ENCODE data around the gene TMEM200A. TPM values are rescaled to one million over a fixed set of nuclear protein-coding genes. Genes with fewer than 3 reads are reported as not detected.

The TMEM200A gene
- total and polyA plus RNA-seq, 4 donors: 3.5 to 8.9 (median 6.4) TPM

DNA sequence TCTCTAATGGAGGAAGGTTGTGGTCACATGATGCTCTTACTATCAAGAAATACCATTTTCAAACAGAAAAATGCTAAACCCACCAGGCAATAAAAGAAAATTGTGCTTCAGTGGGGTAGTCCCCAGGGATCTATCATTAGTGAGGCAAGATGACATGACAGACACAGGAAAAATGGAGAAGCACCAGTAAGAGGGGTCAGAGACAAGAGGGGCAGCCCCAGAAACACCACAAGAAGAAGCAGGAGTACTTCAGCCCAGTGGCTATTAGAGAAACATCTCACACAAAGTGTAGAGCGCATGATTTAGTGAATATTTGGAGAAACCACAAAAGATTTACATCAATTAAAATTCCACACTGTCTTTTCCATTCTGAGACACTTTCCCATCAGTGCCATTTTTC is 10.2 kb upstream of the TMEM200A start:
- ATAC-seq (ENCODE audit: low FRiP score) (no peak), DNase-seq (no peak)
- intact Hi-C loops (cut with DNase I): no loop called here
- H3K9me3 ChIP-seq (ENCODE audit: control insufficient read depth, low read length): no peaks in the 10 kb centered on the region
- no peaks in the 10 kb centered on the region for H3K36me3 ChIP-seq (ENCODE audit: control insufficient read depth in 1 of 2, insufficient read depth in 2 of 2, low read length in 1 of 2)
- WGBS, 2 donors: 76 to 96% methylated on average over 1 of the region's 1 CpG
- H3K4me1 ChIP-seq (ENCODE audit: control insufficient read depth in 1 of 2, insufficient read depth in 2 of 2, low read length in 2 of 2): no peaks in the 10 kb centered on the region
- no peaks in the 10 kb centered on the region for H3K27me3 ChIP-seq (ENCODE audit: control insufficient read depth in 1 of 2, insufficient read depth in 2 of 2, low read length in 1 of 2)
- H3K27ac ChIP-seq (ENCODE audit: low read depth in 1 of 2, low read length in 2 of 2): no peak overlapping the region
- H3K4me3 ChIP-seq (ENCODE audit: low read length in 2 of 2): no peak overlapping the region

DNA sequence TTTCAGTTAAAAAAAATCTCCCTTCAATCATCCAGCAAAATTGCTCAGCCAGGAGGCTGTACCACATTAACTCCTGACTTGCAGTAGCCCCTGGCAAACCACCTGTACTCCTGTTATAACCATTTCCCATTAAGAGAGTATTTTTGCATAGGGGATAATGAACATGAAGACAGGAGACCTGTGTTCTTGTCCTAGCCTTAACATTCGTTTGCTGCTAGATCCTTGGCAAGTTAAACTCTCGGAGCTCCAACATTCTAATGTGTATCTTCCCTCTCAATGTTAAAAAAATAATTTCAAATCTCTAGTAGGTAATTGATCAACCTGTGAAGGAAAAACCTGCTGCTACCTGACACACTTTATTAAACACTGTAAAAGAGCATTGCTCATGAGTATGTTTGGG is 8.4 kb upstream of the TMEM200A start:
- H3K4me1 ChIP-seq (ENCODE audit: control insufficient read depth in 1 of 2, insufficient read depth in 2 of 2, low read length in 2 of 2): no peaks in the 10 kb centered on the region
- H3K27ac ChIP-seq (ENCODE audit: low read depth in 1 of 2, low read length in 2 of 2): no peak overlapping the region
- no peaks in the 10 kb centered on the region for H3K27me3 ChIP-seq (ENCODE audit: control insufficient read depth in 1 of 2, insufficient read depth in 2 of 2, low read length in 1 of 2)
- no peaks in the 10 kb centered on the region for H3K36me3 ChIP-seq (ENCODE audit: control insufficient read depth in 1 of 2, insufficient read depth in 2 of 2, low read length in 1 of 2)
- ATAC-seq (ENCODE audit: low FRiP score): no peak
- no peak for DNase-seq
- intact Hi-C loops (cut with DNase I): no loop called here
- H3K9me3 ChIP-seq (ENCODE audit: control insufficient read depth, low read length): no peaks in the 10 kb centered on the region
- 64 to 83% methylated on average over 2 of the region's 2 CpGs for WGBS, 2 donors
- no peak overlapping the region for H3K4me3 ChIP-seq (ENCODE audit: low read length in 2 of 2)

DNA sequence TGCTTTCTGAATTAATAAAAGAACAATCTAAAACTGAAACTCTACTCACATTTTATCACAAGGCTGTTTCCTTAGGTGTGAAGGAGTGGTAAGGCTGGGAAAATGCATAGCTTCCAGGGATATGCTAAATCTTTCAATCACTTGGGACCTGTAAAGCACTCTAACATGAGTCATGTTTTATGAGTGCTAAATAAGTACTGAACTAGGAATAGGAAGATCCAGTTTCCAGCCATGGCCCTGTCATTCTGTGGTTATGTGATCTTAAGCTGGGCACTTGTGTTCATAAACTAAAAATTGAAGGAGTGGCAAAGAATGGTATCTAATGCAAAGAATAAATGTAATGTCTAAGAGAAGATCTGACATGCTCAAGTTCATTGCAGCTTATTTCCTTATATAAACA is 6.1 kb upstream of the TMEM200A start:
- no peak overlapping the region for H3K27ac ChIP-seq (ENCODE audit: low read depth in 1 of 2, low read length in 2 of 2)
- H3K36me3 ChIP-seq (ENCODE audit: control insufficient read depth in 1 of 2, insufficient read depth in 2 of 2, low read length in 1 of 2): no peaks in the 10 kb centered on the region
- H3K9me3 ChIP-seq (ENCODE audit: control insufficient read depth, low read length): no peaks in the 10 kb centered on the region
- H3K4me3 ChIP-seq (ENCODE audit: low read length in 2 of 2): no peak overlapping the region
- H3K4me1 ChIP-seq (ENCODE audit: control insufficient read depth in 1 of 2, insufficient read depth in 2 of 2, low read length in 2 of 2): no peaks in the 10 kb centered on the region
- H3K27me3 ChIP-seq (ENCODE audit: control insufficient read depth in 1 of 2, insufficient read depth in 2 of 2, low read length in 1 of 2): no peaks in the 10 kb centered on the region
- intact Hi-C loops (cut with DNase I): no loop called here
- DNase-seq (no peak), ATAC-seq (ENCODE audit: low FRiP score) (no peak)

DNA sequence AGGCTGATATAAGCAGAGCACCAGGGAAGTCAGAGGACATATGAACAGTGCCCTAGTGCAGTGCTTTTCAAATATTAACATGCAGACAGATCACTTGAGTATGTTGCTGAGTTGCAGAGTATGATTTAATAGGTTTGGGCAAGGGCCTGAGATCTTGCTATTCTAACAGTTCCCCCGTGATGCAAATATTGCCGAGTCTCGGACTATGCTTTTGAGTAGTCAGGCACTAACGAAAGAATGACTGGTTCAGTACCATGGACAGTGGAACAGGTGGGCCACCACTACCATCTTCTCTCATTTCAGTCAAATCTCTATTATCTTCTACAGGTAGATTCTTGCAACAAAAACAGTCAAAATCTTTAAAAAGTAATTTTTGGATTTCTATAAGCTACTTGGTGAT is 3.7 kb upstream of the TMEM200A start:
- H3K36me3 ChIP-seq (ENCODE audit: control insufficient read depth in 1 of 2, insufficient read depth in 2 of 2, low read length in 1 of 2): no peaks in the 10 kb centered on the region
- DNase-seq: no peak
- intact Hi-C loops (cut with DNase I): no loop called here

DNA sequence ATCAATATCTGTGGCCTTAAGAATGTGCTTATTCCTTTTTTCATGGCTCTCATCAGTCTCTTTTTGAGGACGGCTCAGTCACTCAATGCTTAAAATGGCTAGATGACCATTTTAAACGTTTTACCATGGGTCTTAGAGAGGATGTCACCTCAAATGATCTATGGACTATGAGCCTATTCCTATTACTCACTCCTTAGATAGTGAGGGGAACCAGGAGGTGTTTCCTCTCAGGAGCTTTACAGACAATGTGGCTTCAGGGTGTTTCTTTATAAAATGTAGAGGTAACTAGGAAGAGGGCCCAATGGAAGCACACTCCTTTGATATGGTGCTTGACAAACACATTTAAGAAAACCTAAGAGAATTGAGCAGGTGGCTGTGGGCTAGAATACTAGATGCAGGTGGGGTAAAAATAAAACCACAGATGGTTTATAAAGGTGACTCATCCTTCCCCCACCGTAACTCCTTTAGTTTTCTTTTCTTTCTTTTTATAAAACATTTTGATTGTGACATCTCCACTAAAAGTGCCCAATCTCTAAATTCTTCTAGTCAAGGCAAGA is 1.5 kb upstream of the TMEM200A start:
- Histone ChIP-seq H3K27ac (ENCODE audit: low read depth in 1 of 2, low read length in 2 of 2) (no peak overlapping the region), H3K9me3 (ENCODE audit: control insufficient read depth, low read length) (no peaks in the 10 kb centered on the region), H3K4me1 (ENCODE audit: control insufficient read depth in 1 of 2, insufficient read depth in 2 of 2, low read length in 2 of 2) (no peaks in the 10 kb centered on the region), H3K36me3 (ENCODE audit: control insufficient read depth in 1 of 2, insufficient read depth in 2 of 2, low read length in 1 of 2) (no peaks in the 10 kb centered on the region), H3K27me3 (ENCODE audit: control insufficient read depth in 1 of 2, insufficient read depth in 2 of 2, low read length in 1 of 2) (no peaks in the 10 kb centered on the region), H3K4me3 (ENCODE audit: low read length in 2 of 2) (no peak overlapping the region)
- WGBS, 2 donors: 62 to 66% methylated on average over 3 of the region's 3 CpGs
- DNase-seq (no peak), ATAC-seq (ENCODE audit: low FRiP score) (no peak)
- intact Hi-C loops (cut with DNase I): no loop called here

More for the DNA sequence above, 3.7 kb upstream of the TMEM200A start:
- 69 to 72% methylated on average over 4 of the region's 4 CpGs for WGBS, 2 donors
- H3K4me3 ChIP-seq (ENCODE audit: low read length in 2 of 2): no peak overlapping the region
- ATAC-seq (ENCODE audit: low FRiP score): no peak
- H3K27me3 ChIP-seq (ENCODE audit: control insufficient read depth in 1 of 2, insufficient read depth in 2 of 2, low read length in 1 of 2): no peaks in the 10 kb centered on the region
- H3K27ac ChIP-seq (ENCODE audit: low read depth in 1 of 2, low read length in 2 of 2): no peak overlapping the region
- H3K4me1 ChIP-seq (ENCODE audit: control insufficient read depth in 1 of 2, insufficient read depth in 2 of 2, low read length in 2 of 2): no peaks in the 10 kb centered on the region
- H3K9me3 ChIP-seq (ENCODE audit: control insufficient read depth, low read length): no peaks in the 10 kb centered on the region

DNA sequence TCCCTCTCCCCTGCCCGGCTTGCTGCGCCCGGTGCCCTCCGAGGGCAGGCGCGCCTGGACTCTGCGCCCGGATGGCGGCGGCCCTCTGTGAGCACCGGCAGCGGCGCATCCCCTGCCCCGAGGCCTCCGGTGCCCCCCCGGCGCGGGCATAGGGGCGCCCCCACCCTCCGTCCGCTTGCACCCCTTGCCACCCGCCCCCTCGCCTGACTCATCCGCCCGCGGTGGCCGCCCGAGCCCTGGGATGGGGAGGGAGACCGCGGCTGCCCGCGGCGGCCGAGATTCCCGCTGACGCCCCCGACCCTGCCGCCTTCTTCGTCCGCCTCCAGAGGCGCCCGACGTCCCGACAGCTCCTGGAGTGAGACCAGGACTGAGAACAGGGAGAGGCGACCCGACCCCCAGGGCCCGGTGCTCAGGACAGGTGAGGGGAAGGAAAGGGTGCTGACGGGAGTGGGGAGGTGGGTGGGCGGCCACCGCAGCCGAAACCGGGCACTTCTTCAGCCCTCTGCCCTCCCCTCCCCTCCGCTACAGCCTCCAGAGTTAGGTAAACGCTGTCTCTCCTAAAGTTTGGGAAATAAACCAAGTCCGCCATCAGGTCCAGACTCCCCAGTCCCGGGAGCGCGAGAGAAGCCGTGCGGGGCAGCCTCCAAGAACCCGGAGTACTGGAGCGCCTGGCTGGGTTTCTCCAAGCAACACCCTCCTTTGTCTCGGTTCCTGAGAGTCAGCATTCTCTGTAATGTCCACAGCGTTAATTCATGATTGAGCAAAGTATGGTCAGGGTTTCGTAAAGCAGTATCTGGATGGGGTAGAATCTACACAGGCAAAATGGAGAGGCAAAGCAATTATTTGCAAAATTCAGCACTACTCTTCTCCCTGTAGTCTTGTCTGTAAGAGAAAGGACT is 539 bp downstream of the TMEM200A start:
- Histone ChIP-seq H3K36me3 (ENCODE audit: control insufficient read depth in 1 of 2, insufficient read depth in 2 of 2, low read length in 1 of 2) (no peaks in the 10 kb centered on the region), H3K27me3 (ENCODE audit: control insufficient read depth in 1 of 2, insufficient read depth in 2 of 2, low read length in 1 of 2) (no peaks in the 10 kb centered on the region), H3K4me1 (ENCODE audit: control insufficient read depth in 1 of 2, insufficient read depth in 2 of 2, low read length in 2 of 2) (no peaks in the 10 kb centered on the region), H3K9me3 (ENCODE audit: control insufficient read depth, low read length) (no peaks in the 10 kb centered on the region), H3K4me3 (ENCODE audit: low read length in 2 of 2) (peak overlapping the region; percentile 25 to 44), H3K27ac (ENCODE audit: low read depth in 1 of 2, low read length in 2 of 2) (no peak overlapping the region)
- ATAC-seq (ENCODE audit: low FRiP score): peak; percentile 47
- intact Hi-C loops (cut with DNase I): no loop called here
- WGBS, 2 donors: 1% methylated on average over 50 to 65 of the region's 65 CpGs
- peak; percentile 58 to 82 for DNase-seq

DNA sequence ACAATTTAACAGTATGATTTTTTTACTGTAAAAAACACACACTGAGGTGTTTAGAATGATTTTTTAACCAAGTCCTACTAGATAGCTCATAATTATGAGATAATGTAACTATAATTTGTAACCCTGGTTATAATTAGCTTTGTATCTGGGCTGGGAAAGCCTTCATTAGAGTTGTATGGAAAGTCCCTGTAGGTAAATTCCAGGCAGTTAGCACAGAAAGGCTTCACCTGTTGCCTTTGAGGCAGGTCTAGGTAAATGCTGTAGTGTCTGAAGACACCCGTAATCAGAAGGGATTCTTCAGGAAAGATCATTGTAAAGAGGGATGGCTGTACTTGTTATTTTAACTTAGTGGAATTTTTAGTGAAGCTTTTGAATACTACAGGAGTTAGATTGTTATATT is 1.9 kb downstream of the TMEM200A start:
- WGBS, 2 donors: 92 to 94% methylated on average over 1 of the region's 1 CpG
- no peak overlapping the region for H3K4me3 ChIP-seq (ENCODE audit: low read length in 2 of 2)
- no peaks in the 10 kb centered on the region for H3K36me3 ChIP-seq (ENCODE audit: control insufficient read depth in 1 of 2, insufficient read depth in 2 of 2, low read length in 1 of 2)
- H3K4me1 ChIP-seq (ENCODE audit: control insufficient read depth in 1 of 2, insufficient read depth in 2 of 2, low read length in 2 of 2): no peaks in the 10 kb centered on the region
- H3K9me3 ChIP-seq (ENCODE audit: control insufficient read depth, low read length): no peaks in the 10 kb centered on the region
- no peaks in the 10 kb centered on the region for H3K27me3 ChIP-seq (ENCODE audit: control insufficient read depth in 1 of 2, insufficient read depth in 2 of 2, low read length in 1 of 2)
- no peak overlapping the region for H3K27ac ChIP-seq (ENCODE audit: low read depth in 1 of 2, low read length in 2 of 2)
- DNase-seq (no peak), ATAC-seq (ENCODE audit: low FRiP score) (no peak)
- intact Hi-C loops (cut with DNase I): no loop called here

DNA sequence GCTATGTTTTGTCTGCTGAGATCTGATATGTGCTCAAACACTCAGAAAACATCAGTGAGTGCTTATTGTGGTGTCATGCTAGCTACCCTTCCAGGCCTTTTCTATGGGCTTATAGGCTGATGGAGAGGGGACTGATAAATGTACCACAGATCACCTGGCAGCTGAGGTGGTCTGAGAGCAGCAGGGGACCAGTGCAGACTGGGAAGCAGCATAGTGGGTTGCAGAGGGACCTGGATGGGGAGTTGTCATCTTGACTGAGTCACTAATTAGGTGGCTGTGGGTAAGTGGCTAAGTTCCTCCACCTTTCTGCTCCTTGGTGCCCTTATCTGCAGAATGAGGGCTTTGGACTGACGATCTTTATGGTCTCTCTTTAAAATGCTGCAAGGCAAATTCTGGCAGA is 2.8 kb downstream of the TMEM200A start:
- intact Hi-C loops (cut with DNase I): no loop called here
- H3K27ac ChIP-seq (ENCODE audit: low read depth in 1 of 2, low read length in 2 of 2): no peak overlapping the region

DNA sequence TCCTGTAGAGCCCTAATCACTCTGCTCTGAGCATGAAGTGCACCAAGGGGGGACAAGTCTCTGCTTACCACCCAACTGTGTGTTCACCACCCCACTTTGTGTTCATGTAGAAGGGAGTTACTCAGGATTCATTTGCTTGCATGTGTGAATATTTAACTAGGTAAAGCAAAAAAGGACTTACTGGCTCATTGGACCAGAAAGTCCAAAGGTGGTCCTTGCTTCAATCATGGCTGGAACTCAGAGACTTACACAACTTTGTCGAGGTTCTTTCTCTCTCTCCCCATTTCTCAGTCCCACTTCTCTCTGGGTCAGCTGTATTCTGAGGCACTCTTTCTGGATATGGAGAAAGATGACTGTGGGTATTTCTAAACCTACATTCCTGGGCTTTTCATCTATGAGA is 4.0 kb downstream of the TMEM200A start:
- no peaks in the 10 kb centered on the region for H3K4me1 ChIP-seq (ENCODE audit: control insufficient read depth in 1 of 2, insufficient read depth in 2 of 2, low read length in 2 of 2)
- ATAC-seq (ENCODE audit: low FRiP score) (no peak), DNase-seq (no peak)
- no peak overlapping the region for H3K27ac ChIP-seq (ENCODE audit: low read depth in 1 of 2, low read length in 2 of 2)
- no peak overlapping the region for H3K4me3 ChIP-seq (ENCODE audit: low read length in 2 of 2)
- H3K9me3 ChIP-seq (ENCODE audit: control insufficient read depth, low read length): no peaks in the 10 kb centered on the region
- H3K36me3 ChIP-seq (ENCODE audit: control insufficient read depth in 1 of 2, insufficient read depth in 2 of 2, low read length in 1 of 2): no peaks in the 10 kb centered on the region
- no peaks in the 10 kb centered on the region for H3K27me3 ChIP-seq (ENCODE audit: control insufficient read depth in 1 of 2, insufficient read depth in 2 of 2, low read length in 1 of 2)
- intact Hi-C loops (cut with DNase I): no loop called here
- WGBS, 2 donors: 92% methylated on average over 1 of the region's 1 CpG

More for the DNA sequence above, 2.8 kb downstream of the TMEM200A start:
- Histone ChIP-seq H3K9me3 (ENCODE audit: control insufficient read depth, low read length) (no peaks in the 10 kb centered on the region), H3K4me1 (ENCODE audit: control insufficient read depth in 1 of 2, insufficient read depth in 2 of 2, low read length in 2 of 2) (no peaks in the 10 kb centered on the region), H3K36me3 (ENCODE audit: control insufficient read depth in 1 of 2, insufficient read depth in 2 of 2, low read length in 1 of 2) (no peaks in the 10 kb centered on the region), H3K27me3 (ENCODE audit: control insufficient read depth in 1 of 2, insufficient read depth in 2 of 2, low read length in 1 of 2) (no peaks in the 10 kb centered on the region), H3K4me3 (ENCODE audit: low read length in 2 of 2) (no peak overlapping the region)
- WGBS, 2 donors: 55 to 68% methylated on average over 1 of the region's 1 CpG
- DNase-seq (no peak), ATAC-seq (ENCODE audit: low FRiP score) (no peak)
